Gastrocnemius medialis (tissue), 4 donors: Measurements from ENCODE around the gene N4BP2.

Source experiments
- POLR2A ChIP-seq, 2 donors: fragments of 450-650 bp; IDR thresholded peaks; one replicate each; pipeline ENCODE4 v1.6.1; 2017; ENCODE audit warnings: antibody characterized with exemption in 2 of 2, mild to moderate bottlenecking in 2 of 2, moderate library complexity in 2 of 2
- TF ChIP-seq, protein P1 (sequence below), 5 experiments: fragments of 450-650 bp in 3 of 5; fragments of 200-600 bp in 2 of 5; sonication (generic) in 2 of 5; IDR thresholded peaks in 4 of 5; conservative IDR thresholded peaks in 1 of 5; 1 replicate in 4 of 5; 2 replicates in 1 of 5; pipeline ENCODE4 v1.5.1; 2016 to 2019; ENCODE audit warnings: antibody characterized with exemption in 5 of 5, mild to moderate bottlenecking in 3 of 5, moderate library complexity in 3 of 5

- TF ChIP-seq, protein P1, sequence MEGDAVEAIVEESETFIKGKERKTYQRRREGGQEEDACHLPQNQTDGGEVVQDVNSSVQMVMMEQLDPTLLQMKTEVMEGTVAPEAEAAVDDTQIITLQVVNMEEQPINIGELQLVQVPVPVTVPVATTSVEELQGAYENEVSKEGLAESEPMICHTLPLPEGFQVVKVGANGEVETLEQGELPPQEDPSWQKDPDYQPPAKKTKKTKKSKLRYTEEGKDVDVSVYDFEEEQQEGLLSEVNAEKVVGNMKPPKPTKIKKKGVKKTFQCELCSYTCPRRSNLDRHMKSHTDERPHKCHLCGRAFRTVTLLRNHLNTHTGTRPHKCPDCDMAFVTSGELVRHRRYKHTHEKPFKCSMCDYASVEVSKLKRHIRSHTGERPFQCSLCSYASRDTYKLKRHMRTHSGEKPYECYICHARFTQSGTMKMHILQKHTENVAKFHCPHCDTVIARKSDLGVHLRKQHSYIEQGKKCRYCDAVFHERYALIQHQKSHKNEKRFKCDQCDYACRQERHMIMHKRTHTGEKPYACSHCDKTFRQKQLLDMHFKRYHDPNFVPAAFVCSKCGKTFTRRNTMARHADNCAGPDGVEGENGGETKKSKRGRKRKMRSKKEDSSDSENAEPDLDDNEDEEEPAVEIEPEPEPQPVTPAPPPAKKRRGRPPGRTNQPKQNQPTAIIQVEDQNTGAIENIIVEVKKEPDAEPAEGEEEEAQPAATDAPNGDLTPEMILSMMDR (IDR thresholded peaks at IDR 0.05 in 4 of 5, conservative IDR thresholded peaks at IDR 0.05 in 1 of 5) = no peak
- TF ChIP-seq POLR2A (IDR thresholded peaks at IDR 0.05) = no peak
These were observed 138.0 kb downstream of the N4BP2 start for GRCh38 chr4:40194602-40195161.
